Left hindlimb (tissue), 1 donor: ENCODE measurements around the gene AMN.

ENCODE experiments used
- DNase-seq: peaks from one replicate; pipeline ENCODE4 v3.0.0-alpha.2; 2018

AMN gene

GRCh38 chr14:102930138-102930752 is 7.8 kb downstream of the AMN start:
- DNase-seq = peak; percentile 30

GRCh38 chr14:102930753-102931579 is 8.5 kb downstream of the AMN start:
- DNase-seq = peak; percentile 34

GRCh38 chr14:102931580-102932285 is 9.3 kb downstream of the AMN start:
- DNase-seq = peak; percentile 27

GRCh38 chr14:102932484-102933248 is 10.2 kb downstream of the AMN start:
- no peak for DNase-seq

- no peak for DNase-seq
These were observed 11.3 kb downstream of the AMN start for GRCh38 chr14:102933618-102934231.

- no peak for DNase-seq
These were observed 13.3 kb downstream of the AMN start for GRCh38 chr14:102935756-102936155.

- no peak for DNase-seq
These were observed 15.1 kb downstream of the AMN start for GRCh38 chr14:102937331-102938175.

GRCh38 chr14:102938191-102938590 is 15.7 kb downstream of the AMN start:
- DNase-seq = no peak

GRCh38 chr14:102939329-102939728 is 16.9 kb downstream of the AMN start:
- DNase-seq = no peak

- no peak for DNase-seq
These were observed 17.5 kb downstream of the AMN start for GRCh38 chr14:102939820-102940561.

- no peak for DNase-seq
These were observed 18.4 kb downstream of the AMN start for GRCh38 chr14:102940729-102941362.

GRCh38 chr14:102941419-102942011 is 19.1 kb downstream of the AMN start:
- no peak for DNase-seq

GRCh38 chr14:102942069-102942468 is 19.6 kb downstream of the AMN start:
- DNase-seq = no peak

GRCh38 chr14:102943454-102943853 is 21.0 kb downstream of the AMN start:
- no peak for DNase-seq

GRCh38 chr14:102943979-102944378 is 21.5 kb downstream of the AMN start:
- no peak for DNase-seq

- DNase-seq = no peak
These were observed 22.2 kb downstream of the AMN start for GRCh38 chr14:102944448-102945330.

GRCh38 chr14:102945346-102946130 is 23.1 kb downstream of the AMN start:
- no peak for DNase-seq
